ENCODE data around the gene AGMO. TPM values are rescaled to one million over a fixed set of nuclear protein-coding genes. Genes with fewer than 3 reads are reported as not detected.

AGMO gene
- polyA plus RNA-seq, 3 donors = not detected

DNA sequence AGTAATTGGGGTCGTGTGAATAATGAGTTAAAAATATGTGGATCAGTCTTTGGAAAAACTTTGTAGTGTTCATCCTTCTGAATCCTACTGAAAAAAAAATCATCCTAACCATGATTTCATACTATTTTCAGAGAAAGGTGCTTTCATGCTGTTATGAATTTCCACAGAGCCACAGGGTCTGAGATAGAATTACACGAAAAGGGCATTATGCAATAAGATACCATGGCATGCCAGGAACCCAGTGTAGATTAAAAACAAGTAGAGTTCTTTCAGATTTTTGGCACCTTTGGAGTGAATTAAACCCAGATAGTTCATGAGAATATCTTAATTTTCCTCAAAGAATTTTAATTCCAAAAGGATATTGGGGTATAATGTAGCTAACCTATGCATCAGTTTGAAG lies 47.5 kb upstream of the AGMO start:
- H3K27ac ChIP-seq (ENCODE audit: low read depth in 1 of 2, low read length in 2 of 2) = no peak overlapping the region
- no CpG with 5 or more reads among the region's 2 CpGs for WGBS (ENCODE audit: insufficient coverage)
- no peak overlapping the region for H3K4me3 ChIP-seq (replicated peaks in 1 of 3; ENCODE audit: low read depth in 2 of 3, low read length in 3 of 3)
- H3K4me3 Mint-ChIP-seq = no peak overlapping the region
- intact Hi-C loops (cut with micrococcal nuclease) = no loop called here
- H3K9me3 ChIP-seq (replicated peaks in 1 of 2; ENCODE audit: control insufficient read depth in 1 of 2, insufficient read depth in 1 of 2, low read length in 2 of 2) = no peaks in the 10 kb centered on the region
- no peaks in the 10 kb centered on the region for H3K36me3 Mint-ChIP-seq
- H3K79me2 ChIP-seq (ENCODE audit: insufficient read depth, low read length) = no peaks in the 10 kb centered on the region
- no peak overlapping the region for H2AFZ ChIP-seq (ENCODE audit: insufficient read depth, low read depth, low read length, poor library complexity, severe bottlenecking)
- no peaks in the 10 kb centered on the region for H3K36me3 ChIP-seq (replicated peaks in 1 of 2; ENCODE audit: control insufficient read depth in 1 of 2, insufficient read depth in 2 of 2, low read length in 2 of 2)
- no peaks in the 10 kb centered on the region for H3K27me3 ChIP-seq (ENCODE audit: control insufficient read depth in 2 of 2, insufficient read depth in 2 of 2, low read length in 2 of 2)
- peaks cover 0 to 5% (median 0%) of the 10 kb centered on the region in 7 donors for H3K9me3 Mint-ChIP-seq
- no peak overlapping the region for H3K4me2 ChIP-seq (replicated peaks; ENCODE audit: extremely low read depth, low read length, poor library complexity, severe bottlenecking)
- no peak for DNase-seq
- TF ChIP-seq, protein P1, sequence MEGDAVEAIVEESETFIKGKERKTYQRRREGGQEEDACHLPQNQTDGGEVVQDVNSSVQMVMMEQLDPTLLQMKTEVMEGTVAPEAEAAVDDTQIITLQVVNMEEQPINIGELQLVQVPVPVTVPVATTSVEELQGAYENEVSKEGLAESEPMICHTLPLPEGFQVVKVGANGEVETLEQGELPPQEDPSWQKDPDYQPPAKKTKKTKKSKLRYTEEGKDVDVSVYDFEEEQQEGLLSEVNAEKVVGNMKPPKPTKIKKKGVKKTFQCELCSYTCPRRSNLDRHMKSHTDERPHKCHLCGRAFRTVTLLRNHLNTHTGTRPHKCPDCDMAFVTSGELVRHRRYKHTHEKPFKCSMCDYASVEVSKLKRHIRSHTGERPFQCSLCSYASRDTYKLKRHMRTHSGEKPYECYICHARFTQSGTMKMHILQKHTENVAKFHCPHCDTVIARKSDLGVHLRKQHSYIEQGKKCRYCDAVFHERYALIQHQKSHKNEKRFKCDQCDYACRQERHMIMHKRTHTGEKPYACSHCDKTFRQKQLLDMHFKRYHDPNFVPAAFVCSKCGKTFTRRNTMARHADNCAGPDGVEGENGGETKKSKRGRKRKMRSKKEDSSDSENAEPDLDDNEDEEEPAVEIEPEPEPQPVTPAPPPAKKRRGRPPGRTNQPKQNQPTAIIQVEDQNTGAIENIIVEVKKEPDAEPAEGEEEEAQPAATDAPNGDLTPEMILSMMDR (IDR thresholded peaks at IDR 0.05) = no peak
- no peaks in the 10 kb centered on the region for H4K20me1 ChIP-seq (ENCODE audit: insufficient read depth, low read length)
- H3K27me3 Mint-ChIP-seq (ENCODE audit: low read depth in 3 of 3) = no peaks in the 10 kb centered on the region
- no peak overlapping the region for H3K27ac Mint-ChIP-seq
- H3K4me1 Mint-ChIP-seq = no peaks in the 10 kb centered on the region
- no peak overlapping the region for H3K9ac ChIP-seq (ENCODE audit: insufficient read depth, low read length, poor library complexity, severe bottlenecking)
- no peaks in the 10 kb centered on the region for H3K4me1 ChIP-seq (ENCODE audit: control insufficient read depth in 1 of 2, insufficient read depth in 2 of 2, low read length in 2 of 2)

DNA sequence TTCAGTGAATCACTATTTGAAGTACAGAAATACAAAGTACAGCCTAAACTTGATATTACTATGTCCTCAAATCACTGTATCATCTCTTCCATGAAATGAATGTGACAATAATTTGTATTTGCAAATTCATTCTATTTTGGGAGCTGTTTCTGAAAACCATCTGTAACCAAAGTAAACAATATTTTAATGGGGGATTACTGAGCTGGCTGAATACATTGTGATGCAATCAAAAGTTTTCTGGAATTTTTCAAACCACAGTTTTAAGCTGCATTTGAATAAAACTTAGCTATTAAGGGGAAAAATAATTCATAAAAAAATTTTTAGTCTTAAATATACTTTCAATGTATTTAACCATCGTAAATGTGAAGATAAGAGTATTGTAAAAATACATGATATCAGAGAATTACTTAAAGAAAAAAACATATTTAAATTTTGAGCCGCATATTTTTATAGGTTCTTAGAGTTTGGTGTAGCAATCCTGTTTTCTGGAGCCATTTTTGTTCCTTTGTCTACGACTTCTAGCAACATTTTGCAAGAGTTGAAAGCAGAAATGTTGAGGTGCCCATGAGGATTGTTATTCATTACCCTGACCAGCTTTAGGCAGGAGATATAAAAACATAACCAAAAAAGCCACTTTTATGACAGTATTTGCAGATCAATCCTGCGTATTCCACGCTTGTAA lies 45.9 kb upstream of the AGMO start:
- no peak overlapping the region for H2AFZ ChIP-seq (ENCODE audit: insufficient read depth, low read depth, low read length, poor library complexity, severe bottlenecking)
- no peaks in the 10 kb centered on the region for H3K9me3 ChIP-seq (replicated peaks in 1 of 2; ENCODE audit: control insufficient read depth in 1 of 2, insufficient read depth in 1 of 2, low read length in 2 of 2)
- no peaks in the 10 kb centered on the region for H3K79me2 ChIP-seq (ENCODE audit: insufficient read depth, low read length)
- H3K4me3 ChIP-seq (replicated peaks in 1 of 3; ENCODE audit: low read depth in 2 of 3, low read length in 3 of 3) = no peak overlapping the region
- no peaks in the 10 kb centered on the region for H3K36me3 Mint-ChIP-seq
- no peak overlapping the region for H3K4me2 ChIP-seq (replicated peaks; ENCODE audit: extremely low read depth, low read length, poor library complexity, severe bottlenecking)
- intact Hi-C loops (cut with micrococcal nuclease) = no loop called here
- H3K36me3 ChIP-seq (replicated peaks in 1 of 2; ENCODE audit: control insufficient read depth in 1 of 2, insufficient read depth in 2 of 2, low read length in 2 of 2) = no peaks in the 10 kb centered on the region
- no peak overlapping the region for H3K27ac ChIP-seq (ENCODE audit: low read depth in 1 of 2, low read length in 2 of 2)
- no peaks in the 10 kb centered on the region for H3K4me1 Mint-ChIP-seq
- peaks cover 0 to 5% (median 2%) of the 10 kb centered on the region in 7 donors for H3K9me3 Mint-ChIP-seq
- no peaks in the 10 kb centered on the region for H3K27me3 Mint-ChIP-seq (ENCODE audit: low read depth in 3 of 3)
- H3K27me3 ChIP-seq (ENCODE audit: control insufficient read depth in 2 of 2, insufficient read depth in 2 of 2, low read length in 2 of 2) = no peaks in the 10 kb centered on the region
- no peaks in the 10 kb centered on the region for H4K20me1 ChIP-seq (ENCODE audit: insufficient read depth, low read length)
- H3K4me3 Mint-ChIP-seq = no peak overlapping the region
- no peaks in the 10 kb centered on the region for H3K4me1 ChIP-seq (ENCODE audit: control insufficient read depth in 1 of 2, insufficient read depth in 2 of 2, low read length in 2 of 2)
- H3K9ac ChIP-seq (ENCODE audit: insufficient read depth, low read length, poor library complexity, severe bottlenecking) = no peak overlapping the region
- H3K27ac Mint-ChIP-seq = no peak overlapping the region
- WGBS (ENCODE audit: insufficient coverage) = no CpG with 5 or more reads among the region's 5 CpGs
- no peak for DNase-seq
- TF ChIP-seq, protein P1 (IDR thresholded peaks at IDR 0.05) = no peak
